Measurements from ENCODE around the gene TMPRSS3. TPM values are rescaled to one million over a fixed set of nuclear protein-coding genes. Genes with fewer than 3 reads are reported as not detected.

The TMPRSS3 gene
- total and polyA plus RNA-seq, 7 donors: 0.16 to 1.3 (median 0.60) TPM; not detected in 4

GRCh38 chr21:42349420-42350317, 46.2 kb downstream of the TMPRSS3 start:
- WGBS, 2 donors: 86% methylated on average over 14 of the region's 14 CpGs

GRCh38 chr21:42348762-42349161, 47.1 kb downstream of the TMPRSS3 start:
- no peak for DNase-seq
- Histone ChIP-seq H3K9me3 (no peaks in the 10 kb centered on the region), H3K4me1 (no peaks in the 10 kb centered on the region), H3K36me3 (no peaks in the 10 kb centered on the region), H3K27me3 (peaks cover 0 to 13% (median 0%) of the 10 kb centered on the region in 3 donors), H3K4me3 (no peak overlapping the region), H3K27ac (no peak overlapping the region)
- 97% methylated on average over 2 of the region's 2 CpGs for WGBS, 2 donors
- TF ChIP-seq CTCF (IDR thresholded peaks at IDR 0.05) (no peak), POLR2A (IDR thresholded peaks at IDR 0.05) (no peak), EP300 (IDR thresholded peaks at IDR 0.05) (no peak), POLR2AphosphoS5 (IDR thresholded peaks at IDR 0.05) (no peak)
- intact Hi-C loops (cut with DNase I): no loop called here

More at GRCh38 chr21:42349420-42350317, 46.2 kb downstream of the TMPRSS3 start:
- H3K4me1 ChIP-seq: no peaks in the 10 kb centered on the region
- peaks cover 0 to 3% (median 0%) of the 10 kb centered on the region in 4 donors for H3K9me3 ChIP-seq
- no peak overlapping the region for H3K27ac ChIP-seq
- no peaks in the 10 kb centered on the region for H3K36me3 ChIP-seq
- H3K4me3 ChIP-seq: no peak overlapping the region
- peak; percentile 29 for DNase-seq
- H3K27me3 ChIP-seq: peaks cover 0 to 13% (median 0%) of the 10 kb centered on the region in 3 donors
- TF ChIP-seq POLR2AphosphoS5 (IDR thresholded peaks at IDR 0.05) (no peak), POLR2A (IDR thresholded peaks at IDR 0.05) (no peak), EP300 (IDR thresholded peaks at IDR 0.05) (no peak), CTCF (IDR thresholded peaks at IDR 0.05) (no peak)
- intact Hi-C loops (cut with DNase I): no loop called here

- Histone ChIP-seq H3K36me3 (no peaks in the 10 kb centered on the region), H3K27me3 (peaks cover 0 to 13% (median 0%) of the 10 kb centered on the region in 3 donors), H3K4me1 (no peaks in the 10 kb centered on the region), H3K27ac (no peak overlapping the region), H3K4me3 (no peak overlapping the region), H3K9me3 (no peaks in the 10 kb centered on the region)
- no peak for TF ChIP-seq POLR2AphosphoS5 (IDR thresholded peaks at IDR 0.05)
- TF ChIP-seq POLR2A (IDR thresholded peaks at IDR 0.05): no peak
- no peak for TF ChIP-seq EP300 (IDR thresholded peaks at IDR 0.05)
- TF ChIP-seq CTCF (IDR thresholded peaks at IDR 0.05): no peak
- intact Hi-C loops (cut with DNase I): no loop called here
- WGBS, 2 donors: 91 to 95% methylated on average over 30 of the region's 30 CpGs
- DNase-seq: no peak
Measured at GRCh38 chr21:42347601-42348327, 48.1 kb downstream of the TMPRSS3 start.

GRCh38 chr21:42346866-42347600, 48.8 kb downstream of the TMPRSS3 start:
- intact Hi-C loops (cut with DNase I): no loop called here
- Histone ChIP-seq H3K9me3 (no peaks in the 10 kb centered on the region), H3K27me3 (peaks cover 0 to 13% (median 0%) of the 10 kb centered on the region in 3 donors), H3K27ac (no peak overlapping the region), H3K36me3 (no peaks in the 10 kb centered on the region), H3K4me3 (no peak overlapping the region), H3K4me1 (no peaks in the 10 kb centered on the region)
- 83 to 92% methylated on average over 30 of the region's 30 CpGs for WGBS, 2 donors
- no peak for DNase-seq
- TF ChIP-seq POLR2AphosphoS5 (IDR thresholded peaks at IDR 0.05) (no peak), EP300 (IDR thresholded peaks at IDR 0.05) (no peak), CTCF (IDR thresholded peaks at IDR 0.05) (no peak), POLR2A (IDR thresholded peaks at IDR 0.05) (no peak)
